NOMO-1 treated with dmso at 0.1 percent for 144 hours (cell line): ENCODE data around the gene NRXN3.

Source experiments
- DNase-seq: peaks from one replicate; lab custom pipeline; 2025; ENCODE audit not compliant: unreplicated experiment; lab: John Stamatoyannopoulos, UW

Gene NRXN3

GRCh38 chr14:79702197-79702596 is 1532.0 kb downstream of the NRXN3 start:
- DNase-seq = no peak

DNA sequence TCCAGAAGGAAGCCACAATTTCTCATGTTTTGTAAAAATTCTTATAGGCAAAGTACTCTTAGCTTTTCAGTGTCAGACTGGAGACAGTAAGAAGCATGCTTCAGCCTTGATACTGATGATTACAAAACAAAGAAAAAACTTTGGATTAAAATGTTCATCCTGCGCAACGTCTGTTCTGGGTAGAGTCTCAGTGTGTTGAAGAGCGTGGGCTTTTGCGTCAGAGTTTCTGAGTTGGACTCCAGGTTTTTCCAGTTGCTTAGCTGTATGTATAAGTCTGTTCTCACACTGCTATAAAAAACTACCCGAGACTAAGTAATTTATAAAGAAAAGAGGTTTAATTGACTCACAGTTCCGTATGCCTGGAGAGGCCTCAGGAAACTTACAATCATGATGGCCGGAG is 1533.0 kb downstream of the NRXN3 start:
- DNase-seq = no peak

DNA sequence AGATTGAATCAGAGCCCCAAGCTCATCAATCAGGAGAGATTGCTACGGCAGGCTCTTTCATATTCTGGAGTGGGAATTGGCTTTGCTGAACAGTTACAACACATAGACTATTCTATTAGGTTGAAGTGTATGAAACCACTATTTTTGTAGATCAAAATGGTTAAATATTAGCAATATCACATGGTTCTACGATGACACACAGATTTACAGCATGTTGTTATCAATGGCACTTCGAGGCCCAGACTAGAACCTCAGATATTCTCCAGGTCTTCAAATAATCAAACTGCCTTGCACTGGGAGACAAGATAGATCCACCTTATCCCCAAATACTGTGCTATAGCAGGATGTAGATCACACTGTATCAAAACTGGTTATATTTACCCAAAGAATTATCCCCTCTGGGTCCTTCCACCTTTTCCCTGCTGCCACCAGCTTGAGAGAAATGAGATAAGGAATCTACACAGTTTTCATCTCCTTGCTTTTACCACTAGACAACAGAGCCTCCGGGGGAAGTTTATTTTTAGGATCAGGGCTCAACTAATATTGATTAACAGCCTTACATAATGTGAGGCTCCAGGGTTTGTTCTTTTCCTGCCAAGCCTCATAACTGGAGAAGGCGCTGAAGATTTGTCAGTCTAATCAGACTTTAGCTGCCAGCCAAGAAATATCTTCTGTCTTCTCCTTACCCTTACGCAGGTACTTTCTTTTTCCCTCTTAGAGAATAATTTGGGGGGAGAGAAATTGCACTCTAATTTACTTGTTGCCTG is 1534.1 kb downstream of the NRXN3 start:
- no peak for DNase-seq

GRCh38 chr14:79705126-79705894 is 1535.1 kb downstream of the NRXN3 start:
- no peak for DNase-seq

- no peak for DNase-seq
Observed at GRCh38 chr14:79706382-79706781, 1536.2 kb downstream of the NRXN3 start.

DNA sequence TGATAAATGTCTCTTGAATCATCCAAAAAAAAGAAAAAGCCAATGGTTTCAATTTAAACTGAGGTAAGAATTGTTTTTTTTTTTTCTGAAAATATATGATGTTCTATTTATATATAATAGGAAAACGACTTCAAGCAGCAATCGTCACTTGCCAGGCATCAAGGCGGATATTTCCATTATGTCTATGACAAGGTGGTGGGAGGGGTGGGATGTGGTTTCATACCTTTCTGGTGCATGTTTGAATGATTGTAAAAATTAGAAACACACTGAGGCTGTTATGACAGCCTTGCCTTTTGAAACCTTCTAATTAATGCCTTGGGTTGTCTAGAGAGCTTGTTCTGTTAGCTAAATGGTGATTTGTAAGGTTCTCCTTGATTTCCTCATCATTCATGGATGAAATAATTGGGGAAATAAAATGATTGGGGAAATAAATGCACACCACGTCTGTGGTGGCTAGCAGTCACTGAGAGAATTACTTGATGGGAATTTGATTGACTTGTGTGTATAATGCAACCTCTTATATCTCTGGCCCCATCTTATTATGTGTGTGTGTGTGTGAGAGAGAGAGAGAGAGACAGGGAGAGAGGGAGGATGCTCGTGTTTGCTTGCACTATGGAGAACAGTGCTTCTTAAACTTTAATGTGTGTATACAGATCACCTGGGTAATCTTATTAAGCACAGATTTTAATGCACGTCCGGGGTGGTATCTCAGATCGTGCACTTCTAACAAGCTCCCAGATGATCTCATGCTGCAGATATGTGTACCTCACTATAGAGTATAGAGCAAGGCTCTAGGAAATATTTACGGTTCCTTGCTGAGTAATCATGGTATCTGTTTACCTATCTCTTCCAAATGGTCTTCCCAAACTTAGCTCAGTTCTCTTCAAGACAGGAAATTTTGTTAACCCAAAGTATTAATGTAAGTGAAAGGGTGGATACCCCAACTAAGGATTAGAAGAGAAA is 1538.5 kb downstream of the NRXN3 start:
- DNase-seq = no peak

DNA sequence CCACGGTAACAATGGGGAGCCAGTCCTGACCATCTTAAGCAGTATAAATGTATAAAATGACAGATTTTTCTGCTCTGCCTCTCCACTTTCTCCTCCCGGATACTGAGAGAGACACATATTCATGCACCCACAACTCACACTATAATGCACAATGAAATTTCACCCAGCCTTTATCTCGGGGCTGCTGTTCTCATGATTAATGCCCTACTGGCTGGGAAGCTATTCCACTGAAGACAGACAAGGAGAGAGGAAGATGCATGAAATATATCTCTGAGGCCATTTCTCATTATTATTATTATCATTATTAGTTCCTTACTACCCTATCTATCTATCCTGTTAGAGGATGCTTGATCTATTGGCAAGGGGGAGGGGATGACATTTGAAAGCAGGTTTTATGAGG is 1539.4 kb downstream of the NRXN3 start:
- DNase-seq = no peak

GRCh38 chr14:79712302-79712950 is 1542.3 kb downstream of the NRXN3 start:
- no peak for DNase-seq

GRCh38 chr14:79721399-79722084 is 1551.4 kb downstream of the NRXN3 start:
- no peak for DNase-seq

DNA sequence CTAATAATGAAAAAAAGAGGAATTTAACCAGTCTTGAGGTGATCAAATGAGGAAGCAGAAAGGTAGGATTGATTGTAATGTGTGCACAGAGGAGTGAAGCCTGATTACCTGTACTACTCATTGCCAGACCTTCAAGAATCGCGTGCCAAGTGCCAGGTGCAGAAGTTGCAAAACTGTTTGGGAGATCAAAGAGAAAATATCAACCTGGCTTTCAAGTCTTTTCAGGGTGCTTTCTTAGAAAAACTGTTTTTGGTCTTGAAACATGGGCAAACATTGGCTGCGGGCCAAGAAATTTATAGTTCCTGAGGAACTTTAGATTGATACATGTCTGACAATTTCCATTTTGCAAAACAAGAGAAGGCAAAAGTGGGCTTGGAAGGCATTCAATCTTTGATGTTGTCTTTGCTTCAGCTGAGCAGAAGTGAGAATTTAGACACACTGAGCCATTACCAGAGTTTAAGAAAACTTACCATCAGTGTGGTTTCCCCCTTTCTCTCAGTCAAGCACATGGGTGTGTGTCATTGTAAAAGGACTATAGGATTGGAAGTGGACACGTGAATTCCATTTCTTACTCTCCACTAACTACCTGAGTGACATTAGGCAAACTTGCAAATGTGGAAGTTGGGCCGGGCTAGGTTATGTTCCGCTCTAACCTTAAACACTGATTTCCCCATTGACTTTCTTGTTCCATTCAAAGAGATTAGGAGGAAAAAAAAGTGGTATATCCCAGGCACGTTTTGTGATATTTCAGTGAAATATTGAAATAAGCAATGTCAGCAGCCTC is 1555.0 kb downstream of the NRXN3 start:
- DNase-seq = no peak

- no peak for DNase-seq
Observed at GRCh38 chr14:79727900-79728299, 1557.7 kb downstream of the NRXN3 start.

GRCh38 chr14:79728331-79728730 is 1558.2 kb downstream of the NRXN3 start:
- no peak for DNase-seq

- no peak for DNase-seq
Observed at GRCh38 chr14:79729731-79730130, 1559.6 kb downstream of the NRXN3 start.

GRCh38 chr14:79730196-79730595 is 1560.0 kb downstream of the NRXN3 start:
- no peak for DNase-seq

DNA sequence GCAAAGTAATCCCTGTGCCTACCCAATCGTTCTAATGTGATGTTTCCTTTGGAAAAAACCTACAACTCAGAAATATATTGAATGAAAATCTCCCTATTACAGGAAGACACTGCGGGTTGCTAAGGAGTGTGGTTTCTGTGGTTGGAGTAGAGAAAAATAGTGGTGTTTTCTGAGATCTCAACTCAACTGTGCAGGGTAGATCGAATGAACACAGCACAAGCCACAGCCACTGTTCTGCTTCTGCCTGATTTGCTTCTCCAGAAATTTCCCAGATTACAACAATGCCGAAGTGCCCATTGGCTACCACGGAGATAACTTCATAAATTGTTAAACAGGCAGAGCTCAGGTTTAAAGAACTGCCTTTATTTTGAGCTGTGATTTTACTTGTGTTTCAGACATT is 1560.8 kb downstream of the NRXN3 start:
- no peak for DNase-seq

DNA sequence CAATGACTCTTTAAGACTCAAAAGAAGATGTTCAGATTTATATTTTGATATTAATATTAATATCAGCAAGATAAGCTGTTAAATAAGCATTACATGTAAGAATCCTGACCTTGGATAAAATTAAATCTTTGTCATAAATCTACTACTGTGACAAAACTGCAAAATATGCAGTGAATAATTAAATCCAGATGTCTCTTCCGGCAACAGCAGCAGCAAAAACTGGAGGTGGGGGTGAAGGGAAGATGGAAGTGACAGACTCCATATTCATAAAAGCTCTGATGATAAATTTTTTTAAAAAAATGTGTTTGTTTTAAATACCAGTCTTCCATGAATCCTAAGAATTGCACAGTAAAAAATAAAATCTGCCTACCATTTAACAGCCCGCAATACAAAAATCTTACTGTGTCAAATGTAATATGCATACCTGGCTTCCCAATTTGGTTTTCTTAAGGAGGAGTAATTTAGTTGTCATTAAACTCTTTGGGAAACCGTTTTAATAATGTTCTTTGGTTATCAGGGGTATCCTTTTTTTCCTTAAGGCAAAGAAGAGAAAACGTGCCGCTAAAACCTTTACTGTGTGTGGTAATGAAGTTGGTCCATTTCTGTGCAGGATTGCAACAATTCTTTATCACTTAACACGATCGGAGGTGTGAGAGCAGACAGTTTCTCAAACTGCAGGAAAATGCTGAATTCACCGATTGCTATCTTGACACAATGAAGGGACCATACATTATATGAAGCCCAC is 1562.9 kb downstream of the NRXN3 start:
- DNase-seq = no peak

DNA sequence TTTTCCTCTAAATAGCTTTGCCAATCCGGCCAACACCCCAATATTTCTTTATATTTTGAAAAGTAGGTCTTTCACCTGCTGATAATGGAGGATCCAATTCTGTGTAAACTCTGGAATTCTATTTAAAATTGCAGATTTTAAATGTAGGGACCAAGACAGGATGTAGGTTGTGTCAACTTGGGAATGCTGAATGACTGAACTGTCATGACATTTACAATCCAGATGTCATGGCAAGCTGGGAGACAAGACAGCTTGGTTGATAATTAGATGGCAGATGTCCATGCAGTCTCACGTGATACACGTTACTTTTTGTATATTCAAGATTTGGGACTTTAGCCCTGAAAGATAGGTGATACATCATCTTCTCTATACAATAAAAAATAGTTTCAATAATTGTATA is 1564.0 kb downstream of the NRXN3 start:
- DNase-seq = no peak

DNA sequence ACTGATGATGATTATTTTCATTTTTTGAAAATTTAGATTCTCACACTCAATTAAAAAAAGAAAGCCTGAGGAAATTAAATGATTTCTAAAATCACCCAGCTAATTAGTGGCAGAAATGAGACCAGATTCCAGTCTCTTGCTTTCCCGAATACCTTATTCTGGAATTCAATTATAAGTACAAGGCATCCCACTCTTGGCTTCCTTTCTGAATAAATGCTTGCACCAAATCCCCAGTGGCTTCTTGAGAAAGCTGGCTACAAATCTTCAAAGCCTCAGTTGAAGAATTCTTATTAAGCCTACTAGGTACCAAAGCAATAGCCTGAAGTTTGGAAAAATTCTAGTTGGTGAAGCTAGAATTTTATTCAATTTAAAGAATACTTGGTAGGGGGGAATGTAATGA is 1564.5 kb downstream of the NRXN3 start:
- DNase-seq = no peak

GRCh38 chr14:79735121-79735520 is 1564.9 kb downstream of the NRXN3 start:
- DNase-seq = no peak
